Ovary (tissue), 3 donors: ENCODE data around the gene WDR18.

Source experiments
- POLR2A ChIP-seq: fragments of 450-650 bp; IDR thresholded peaks from one replicate; pipeline ENCODE4 v1.6.1; 2017; ENCODE audit warnings: antibody characterized with exemption, mild to moderate bottlenecking, moderate library complexity
- TF ChIP-seq, protein P1 (sequence below), 3 donors: fragments of 450-650 bp in 2 of 3; fragments of 200-600 bp in 1 of 3; IDR thresholded peaks; one replicate each; pipeline versions ENCODE4 v1.5.1 to v1.8.0; 2016 to 2022; ENCODE audit warnings: antibody characterized with exemption in 3 of 3, mild to moderate bottlenecking in 1 of 3
- donor health status: DM: no; HTN: no; CAD: no.

DNA sequence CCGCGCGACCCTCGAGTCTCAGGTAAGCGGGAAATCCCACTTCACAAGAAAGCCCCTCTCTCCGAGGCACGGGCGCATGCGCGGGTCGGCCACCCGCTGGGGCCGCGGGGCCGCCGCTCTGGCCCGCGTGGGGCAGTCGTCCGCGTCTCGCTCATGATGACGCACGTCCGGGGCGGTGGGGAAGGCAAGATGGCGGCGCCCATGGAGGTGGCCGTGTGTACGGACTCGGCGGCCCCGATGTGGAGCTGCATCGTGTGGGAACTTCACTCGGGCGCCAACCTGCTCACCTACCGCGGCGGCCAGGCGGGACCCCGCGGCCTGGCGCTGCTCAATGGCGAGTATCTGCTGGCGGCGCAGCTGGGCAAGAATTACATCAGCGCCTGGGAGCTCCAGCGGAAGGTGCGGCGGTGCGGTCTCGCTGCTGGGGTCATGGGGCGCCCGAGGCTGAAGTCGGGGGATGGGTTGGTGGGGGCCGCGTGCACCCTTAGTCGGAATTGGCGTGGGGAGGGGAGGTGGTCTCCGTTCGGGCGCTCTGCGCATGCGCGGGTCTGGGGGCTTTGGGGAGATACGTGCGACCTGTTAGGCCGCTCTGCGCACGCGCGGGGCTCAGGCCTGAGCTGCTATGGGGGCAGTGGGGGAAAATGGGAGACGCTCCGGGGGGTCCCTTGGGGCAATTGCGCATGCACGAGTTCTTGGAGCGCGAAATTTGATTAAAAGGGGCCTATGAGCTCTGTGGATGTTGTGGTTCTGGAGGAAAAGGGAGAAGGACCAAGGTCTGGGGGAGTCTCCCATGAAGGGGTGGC, at the start of gene WDR18:
- TF ChIP-seq, protein P1, sequence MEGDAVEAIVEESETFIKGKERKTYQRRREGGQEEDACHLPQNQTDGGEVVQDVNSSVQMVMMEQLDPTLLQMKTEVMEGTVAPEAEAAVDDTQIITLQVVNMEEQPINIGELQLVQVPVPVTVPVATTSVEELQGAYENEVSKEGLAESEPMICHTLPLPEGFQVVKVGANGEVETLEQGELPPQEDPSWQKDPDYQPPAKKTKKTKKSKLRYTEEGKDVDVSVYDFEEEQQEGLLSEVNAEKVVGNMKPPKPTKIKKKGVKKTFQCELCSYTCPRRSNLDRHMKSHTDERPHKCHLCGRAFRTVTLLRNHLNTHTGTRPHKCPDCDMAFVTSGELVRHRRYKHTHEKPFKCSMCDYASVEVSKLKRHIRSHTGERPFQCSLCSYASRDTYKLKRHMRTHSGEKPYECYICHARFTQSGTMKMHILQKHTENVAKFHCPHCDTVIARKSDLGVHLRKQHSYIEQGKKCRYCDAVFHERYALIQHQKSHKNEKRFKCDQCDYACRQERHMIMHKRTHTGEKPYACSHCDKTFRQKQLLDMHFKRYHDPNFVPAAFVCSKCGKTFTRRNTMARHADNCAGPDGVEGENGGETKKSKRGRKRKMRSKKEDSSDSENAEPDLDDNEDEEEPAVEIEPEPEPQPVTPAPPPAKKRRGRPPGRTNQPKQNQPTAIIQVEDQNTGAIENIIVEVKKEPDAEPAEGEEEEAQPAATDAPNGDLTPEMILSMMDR (IDR thresholded peaks at IDR 0.05) = peak; percentile 26 to 70 (median 61)
- TF ChIP-seq POLR2A = peak; percentile 57
